ENCODE data around the gene NHEJ1. TPM values are rescaled to one million over a fixed set of nuclear protein-coding genes. Genes with fewer than 3 reads are reported as not detected.
A peak's percentile ranks its signal among the peaks of the same experiment; 100 is the strongest.

NHEJ1 gene
- total and polyA plus RNA-seq, 2 of the 13 experiments (the other 11 are each of a cell fraction or from before 2014, with no cell fraction given) = 30.0 to 30.7 TPM

DNA sequence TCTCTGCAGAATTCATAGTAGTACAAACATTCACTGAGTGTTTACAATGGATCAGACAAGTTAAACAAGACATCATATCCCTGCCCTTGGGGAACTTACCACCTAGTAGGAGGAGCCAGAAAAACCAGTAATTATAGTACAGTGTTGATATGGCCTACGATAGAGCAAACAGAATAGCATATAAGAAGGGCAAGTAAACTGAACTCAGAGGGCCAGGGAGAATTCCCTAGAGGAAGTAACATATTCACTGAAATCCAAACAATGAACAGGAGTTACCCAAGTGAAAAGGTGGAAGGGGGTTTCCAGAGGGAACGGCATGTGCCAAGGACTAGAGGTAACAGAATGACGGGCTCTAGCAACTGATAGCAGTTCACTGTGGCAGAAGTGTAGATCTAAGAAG lies 34.1 kb downstream of the NHEJ1 start (continued):
- TF ChIP-seq REST (IDR thresholded peaks at IDR 0.05; ENCODE audit: borderline replicate concordance in 1 of 2, low read depth in 1 of 2, low read length in 2 of 2) (peak in 1 of 2 experiments; percentile 51; a peak in 1 of 4 replicates), ZC3H13 (CRISPR knock-in tag; IDR thresholded peaks at IDR 0.05) (no peak), USF2 (IDR thresholded peaks at IDR 0.05; ENCODE audit: low read depth, low read length) (no peak), USF2 (CRISPR knock-in tag; IDR thresholded peaks at IDR 0.05; ENCODE audit: borderline replicate concordance) (no peak), NR1H2 (CRISPR knock-in tag; IDR thresholded peaks at IDR 0.05; ENCODE audit: borderline replicate concordance, low read depth) (no peak), MTA3 (CRISPR knock-in tag; IDR thresholded peaks at IDR 0.05) (no peak), STAT6 (CRISPR knock-in tag; IDR thresholded peaks at IDR 0.05; ENCODE audit: borderline replicate concordance) (no peak), ZNF253 (CRISPR knock-in tag; IDR thresholded peaks at IDR 0.05; ENCODE audit: borderline replicate concordance) (no peak), CAMTA2 (CRISPR knock-in tag; IDR thresholded peaks at IDR 0.05; ENCODE audit: borderline replicate concordance) (no peak)
- TF ChIP-seq, protein P1, sequence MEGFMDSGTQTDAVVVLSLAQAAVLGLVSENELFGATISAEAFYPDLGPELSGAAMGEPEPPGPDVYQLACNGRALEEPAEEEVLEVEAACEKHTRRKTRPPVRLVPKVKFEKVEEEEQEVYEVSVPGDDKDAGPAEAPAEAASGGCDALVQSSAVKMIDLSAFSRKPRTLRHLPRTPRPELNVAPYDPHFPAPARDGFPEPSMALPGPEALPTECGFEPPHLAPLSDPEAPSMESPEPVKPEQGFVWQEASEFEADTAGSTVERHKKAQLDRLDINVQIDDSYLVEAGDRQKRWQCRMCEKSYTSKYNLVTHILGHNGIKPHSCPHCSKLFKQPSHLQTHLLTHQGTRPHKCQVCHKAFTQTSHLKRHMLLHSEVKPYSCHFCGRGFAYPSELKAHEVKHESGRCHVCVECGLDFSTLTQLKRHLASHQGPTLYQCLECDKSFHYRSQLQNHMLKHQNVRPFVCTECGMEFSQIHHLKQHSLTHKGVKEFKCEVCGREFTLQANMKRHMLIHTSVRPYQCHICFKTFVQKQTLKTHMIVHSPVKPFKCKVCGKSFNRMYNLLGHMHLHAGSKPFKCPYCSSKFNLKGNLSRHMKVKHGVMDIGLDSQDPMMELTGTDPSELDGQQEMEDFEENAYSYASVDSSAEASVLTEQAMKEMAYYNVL (CRISPR knock-in tag; IDR thresholded peaks at IDR 0.05; ENCODE audit: borderline replicate concordance) = no peak
- TF ChIP-seq, protein P2, sequence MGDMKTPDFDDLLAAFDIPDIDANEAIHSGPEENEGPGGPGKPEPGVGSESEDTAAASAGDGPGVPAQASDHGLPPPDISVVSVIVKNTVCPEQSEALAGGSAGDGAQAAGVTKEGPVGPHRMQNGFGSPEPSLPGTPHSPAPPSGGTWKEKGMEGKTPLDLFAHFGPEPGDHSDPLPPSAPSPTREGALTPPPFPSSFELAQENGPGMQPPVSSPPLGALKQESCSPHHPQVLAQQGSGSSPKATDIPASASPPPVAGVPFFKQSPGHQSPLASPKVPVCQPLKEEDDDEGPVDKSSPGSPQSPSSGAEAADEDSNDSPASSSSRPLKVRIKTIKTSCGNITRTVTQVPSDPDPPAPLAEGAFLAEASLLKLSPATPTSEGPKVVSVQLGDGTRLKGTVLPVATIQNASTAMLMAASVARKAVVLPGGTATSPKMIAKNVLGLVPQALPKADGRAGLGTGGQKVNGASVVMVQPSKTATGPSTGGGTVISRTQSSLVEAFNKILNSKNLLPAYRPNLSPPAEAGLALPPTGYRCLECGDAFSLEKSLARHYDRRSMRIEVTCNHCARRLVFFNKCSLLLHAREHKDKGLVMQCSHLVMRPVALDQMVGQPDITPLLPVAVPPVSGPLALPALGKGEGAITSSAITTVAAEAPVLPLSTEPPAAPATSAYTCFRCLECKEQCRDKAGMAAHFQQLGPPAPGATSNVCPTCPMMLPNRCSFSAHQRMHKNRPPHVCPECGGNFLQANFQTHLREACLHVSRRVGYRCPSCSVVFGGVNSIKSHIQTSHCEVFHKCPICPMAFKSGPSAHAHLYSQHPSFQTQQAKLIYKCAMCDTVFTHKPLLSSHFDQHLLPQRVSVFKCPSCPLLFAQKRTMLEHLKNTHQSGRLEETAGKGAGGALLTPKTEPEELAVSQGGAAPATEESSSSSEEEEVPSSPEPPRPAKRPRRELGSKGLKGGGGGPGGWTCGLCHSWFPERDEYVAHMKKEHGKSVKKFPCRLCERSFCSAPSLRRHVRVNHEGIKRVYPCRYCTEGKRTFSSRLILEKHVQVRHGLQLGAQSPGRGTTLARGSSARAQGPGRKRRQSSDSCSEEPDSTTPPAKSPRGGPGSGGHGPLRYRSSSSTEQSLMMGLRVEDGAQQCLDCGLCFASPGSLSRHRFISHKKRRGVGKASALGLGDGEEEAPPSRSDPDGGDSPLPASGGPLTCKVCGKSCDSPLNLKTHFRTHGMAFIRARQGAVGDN (CRISPR knock-in tag; IDR thresholded peaks at IDR 0.05) = no peak
- TF ChIP-seq, protein P3, sequence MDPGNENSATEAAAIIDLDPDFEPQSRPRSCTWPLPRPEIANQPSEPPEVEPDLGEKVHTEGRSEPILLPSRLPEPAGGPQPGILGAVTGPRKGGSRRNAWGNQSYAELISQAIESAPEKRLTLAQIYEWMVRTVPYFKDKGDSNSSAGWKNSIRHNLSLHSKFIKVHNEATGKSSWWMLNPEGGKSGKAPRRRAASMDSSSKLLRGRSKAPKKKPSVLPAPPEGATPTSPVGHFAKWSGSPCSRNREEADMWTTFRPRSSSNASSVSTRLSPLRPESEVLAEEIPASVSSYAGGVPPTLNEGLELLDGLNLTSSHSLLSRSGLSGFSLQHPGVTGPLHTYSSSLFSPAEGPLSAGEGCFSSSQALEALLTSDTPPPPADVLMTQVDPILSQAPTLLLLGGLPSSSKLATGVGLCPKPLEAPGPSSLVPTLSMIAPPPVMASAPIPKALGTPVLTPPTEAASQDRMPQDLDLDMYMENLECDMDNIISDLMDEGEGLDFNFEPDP (CRISPR knock-in tag; conservative IDR thresholded peaks at IDR 0.05) = no peak

Data from HepG2 (cell line).